GM21360 (cell line): Measurements from ENCODE around the gene ZFYVE21.

Experiments
- ATAC-seq: cut with Tn5 transposase; IDR thresholded peaks from one replicate; pipeline ENCODE4 v1.9.1; 2021; ENCODE audit warnings: mild to moderate bottlenecking, moderate library complexity; ENCODE audit not compliant: unreplicated experiment

Gene ZFYVE21

DNA sequence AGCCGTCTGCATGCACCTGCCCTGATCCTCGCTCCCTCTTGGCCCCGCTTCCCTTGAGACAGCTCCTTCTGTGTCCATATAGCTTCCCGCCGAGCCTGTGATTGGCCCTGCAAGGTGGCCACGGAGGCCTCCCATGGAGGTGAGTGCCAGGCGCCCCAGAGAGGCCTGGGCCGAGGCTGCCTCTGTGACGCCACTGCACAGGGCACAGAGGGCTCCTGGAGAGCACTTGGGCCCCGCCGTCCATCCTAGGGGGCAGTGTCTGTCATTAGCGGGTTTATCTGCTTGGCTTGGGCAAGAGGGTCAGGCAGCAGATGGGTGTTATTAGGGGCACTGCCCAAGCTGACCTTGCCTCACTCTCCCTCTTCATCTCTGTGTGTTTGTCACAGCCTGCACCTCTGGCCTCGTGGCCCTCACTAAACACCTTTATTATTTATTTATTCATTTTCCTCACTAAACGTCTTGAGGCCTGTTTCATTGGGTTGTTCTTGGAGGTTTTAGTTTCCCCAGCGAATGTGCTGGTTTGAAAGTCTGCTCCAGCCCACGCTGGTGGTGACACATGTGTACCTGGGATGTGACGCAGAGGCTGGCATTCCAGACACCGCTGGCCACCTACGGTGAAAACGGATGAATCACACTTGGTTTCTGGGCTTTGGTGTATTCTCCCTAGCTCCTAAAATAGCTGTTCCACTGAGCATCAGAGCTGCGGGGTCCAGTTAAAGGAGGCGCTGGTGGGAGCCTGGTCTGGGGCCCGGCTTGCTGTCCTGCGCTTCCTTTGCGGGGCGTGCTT lies 5.9 kb downstream of the ZFYVE21 start:
- ATAC-seq = no peak

DNA sequence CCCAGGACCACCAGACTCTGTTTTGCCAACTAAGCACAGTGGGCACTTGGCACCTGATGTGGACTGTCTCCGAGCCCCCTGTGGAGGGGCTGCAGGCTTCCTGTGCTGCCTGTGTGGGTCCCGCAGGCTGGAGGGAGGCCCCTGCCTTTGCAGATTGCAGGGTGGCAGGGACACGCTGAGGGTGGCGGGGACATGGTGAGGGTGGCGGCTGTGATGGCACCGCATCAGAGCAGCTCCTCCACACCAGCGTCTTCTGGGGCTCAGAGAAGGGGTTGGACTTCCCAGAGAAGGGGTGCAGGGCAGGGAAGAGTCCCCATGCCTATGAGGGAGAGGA lies 8.1 kb downstream of the ZFYVE21 start:
- no peak for ATAC-seq

DNA sequence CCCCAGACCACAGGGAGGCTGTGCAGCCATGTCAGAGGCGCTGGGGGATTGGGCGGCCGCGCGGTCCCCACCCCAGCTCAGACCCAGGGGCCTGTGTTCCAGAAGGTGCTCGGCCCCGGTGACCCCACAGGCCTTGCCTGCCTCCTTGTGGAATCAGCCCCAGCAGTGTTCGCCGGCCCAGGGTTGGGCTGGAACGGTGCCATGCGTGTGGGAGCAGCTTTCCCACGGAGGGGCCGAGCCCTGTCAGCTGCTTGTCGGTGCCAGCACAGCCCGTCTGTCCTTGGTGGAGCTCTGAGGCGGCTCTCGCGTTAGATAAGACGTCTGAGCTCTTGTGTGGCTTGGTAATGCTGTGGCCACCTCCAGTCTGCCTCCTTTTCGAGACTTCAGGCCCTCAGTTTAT lies 8.5 kb downstream of the ZFYVE21 start:
- ATAC-seq = no peak

DNA sequence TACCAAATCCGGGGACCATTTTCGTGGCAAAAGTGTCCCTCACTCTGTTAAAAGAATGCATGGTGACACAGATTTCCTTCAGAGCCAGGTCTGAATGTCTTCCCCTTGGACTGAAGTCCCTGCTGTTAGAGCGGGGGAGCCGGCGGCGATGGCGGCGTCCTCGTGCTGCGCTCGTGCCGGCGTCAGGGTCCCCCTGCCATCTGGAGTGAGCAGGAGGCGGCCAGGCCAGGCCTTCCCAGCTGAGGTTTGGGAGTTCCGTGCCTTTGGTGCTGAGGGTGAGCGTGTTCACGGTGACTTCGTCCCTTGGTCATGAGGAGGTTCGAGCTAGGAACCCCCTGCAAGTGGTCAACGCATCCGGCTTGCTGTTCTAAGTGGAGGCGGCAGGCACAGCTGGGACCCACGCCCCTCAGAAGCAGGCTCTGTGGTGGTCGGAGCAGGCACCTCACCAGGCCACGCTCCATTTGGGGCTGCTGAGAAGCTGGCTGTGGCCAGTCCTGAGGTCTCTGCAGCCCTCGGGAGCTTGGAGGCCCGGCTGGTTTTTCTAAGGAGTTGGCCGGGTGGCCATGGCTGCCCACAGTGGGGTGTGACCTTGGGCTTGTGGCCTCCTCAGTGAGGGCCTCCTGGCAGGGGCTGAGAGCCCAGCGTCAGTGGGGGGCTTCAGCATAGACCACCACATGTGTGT lies 9.5 kb downstream of the ZFYVE21 start:
- ATAC-seq = no peak

DNA sequence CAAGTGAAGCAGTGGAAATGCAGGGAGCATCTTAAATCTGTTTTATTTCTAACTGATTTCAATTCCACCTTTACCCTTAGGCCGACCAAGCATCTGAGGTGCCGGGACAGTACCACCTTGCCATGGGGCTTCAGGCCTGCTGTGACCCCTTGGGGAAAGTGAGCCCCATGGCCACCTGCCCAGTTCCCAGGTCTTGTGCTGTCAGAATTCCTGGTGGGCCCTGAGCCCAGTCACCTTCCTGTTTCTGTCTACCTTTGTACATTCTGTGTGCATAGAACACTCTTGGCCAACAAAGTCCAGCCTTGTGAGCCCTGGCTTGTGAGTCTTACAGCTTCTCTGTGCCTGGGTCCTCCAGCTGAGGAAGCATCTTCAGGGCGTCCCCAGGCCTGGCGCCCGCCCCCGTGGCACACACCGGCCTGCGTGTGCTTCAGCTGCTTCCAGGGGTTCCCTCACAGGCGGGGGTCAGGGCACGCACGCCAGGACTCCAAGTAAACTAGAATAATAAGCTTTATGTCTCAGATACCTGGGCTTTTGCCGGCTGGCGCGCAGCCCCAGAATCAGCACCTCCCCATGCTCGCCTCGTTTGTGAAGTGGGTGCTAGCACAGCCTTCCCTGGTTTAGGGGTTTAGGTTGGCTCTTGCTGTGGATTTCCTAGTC lies 10.3 kb downstream of the ZFYVE21 start:
- no peak for ATAC-seq

DNA sequence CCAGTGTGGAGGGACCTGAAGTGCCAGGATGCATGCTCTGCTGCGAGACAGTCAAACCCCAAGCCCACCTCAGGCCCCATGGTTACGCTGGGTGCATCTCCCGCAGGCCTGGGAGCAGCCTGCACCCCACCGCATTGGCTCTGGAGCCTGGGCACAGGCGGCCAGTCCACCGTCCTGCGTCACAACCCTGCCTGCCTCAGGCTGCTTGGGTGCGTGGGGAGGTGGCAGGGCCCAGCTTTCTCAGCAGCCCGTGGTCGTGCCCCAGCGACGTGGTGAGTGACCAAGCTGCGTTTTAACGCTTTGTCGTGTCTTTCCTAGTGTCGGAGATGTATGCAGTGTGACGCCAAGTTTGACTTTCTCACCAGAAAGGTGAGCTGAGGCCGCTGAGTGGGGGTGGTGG lies 10.9 kb downstream of the ZFYVE21 start:
- ATAC-seq = no peak

DNA sequence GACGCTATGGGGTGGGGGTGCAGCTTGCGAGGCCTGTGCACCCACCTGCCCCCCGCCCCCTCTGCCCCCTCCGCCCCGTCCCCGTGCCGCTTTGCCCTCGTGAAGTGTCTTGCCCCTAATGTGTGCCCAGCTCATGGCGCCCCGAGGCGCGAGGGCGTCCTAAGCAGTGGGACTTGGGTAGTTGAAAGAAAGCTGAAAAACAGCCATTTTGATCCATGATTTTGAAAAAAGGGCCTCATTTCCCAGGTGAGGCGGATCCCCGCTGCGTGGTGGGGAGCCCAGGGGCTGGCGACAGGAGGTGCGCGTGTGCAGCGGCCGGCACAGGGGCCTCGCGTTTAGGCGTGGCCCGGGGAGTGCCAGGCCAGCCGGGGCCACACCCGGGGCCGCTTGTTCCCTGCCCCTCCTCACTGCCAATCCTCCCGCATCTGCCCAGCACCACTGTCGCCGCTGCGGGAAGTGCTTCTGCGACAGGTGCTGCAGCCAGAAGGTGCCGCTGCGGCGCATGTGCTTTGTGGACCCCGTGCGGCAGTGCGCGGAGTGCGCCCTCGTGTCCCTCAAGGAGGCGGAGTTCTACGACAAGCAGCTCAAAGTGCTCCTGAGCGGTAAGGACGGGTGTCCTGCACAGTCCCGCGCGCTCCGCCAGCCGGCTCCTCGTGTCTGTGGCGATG lies 11.8 kb downstream of the ZFYVE21 start:
- no peak for ATAC-seq

DNA sequence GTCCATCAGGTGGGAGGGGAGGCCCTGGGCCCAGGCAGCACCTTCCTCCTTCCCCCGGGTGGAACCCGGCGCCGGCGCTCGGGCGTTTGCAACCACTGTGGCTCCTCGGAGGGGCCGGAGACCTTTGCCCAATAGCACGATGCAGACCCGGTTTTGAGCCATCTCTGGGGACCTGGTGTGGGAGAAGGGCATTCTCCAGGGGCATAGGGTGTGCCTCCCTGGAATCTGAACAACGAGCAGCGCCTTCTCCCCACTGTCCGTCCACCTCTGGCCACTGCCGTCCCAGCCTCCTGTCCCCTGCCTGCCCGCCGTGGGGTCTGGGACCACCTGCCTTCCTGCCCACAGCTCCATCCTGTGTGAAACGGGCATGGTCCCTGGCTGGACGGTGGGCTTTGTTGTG lies 12.5 kb downstream of the ZFYVE21 start:
- ATAC-seq = no peak

DNA sequence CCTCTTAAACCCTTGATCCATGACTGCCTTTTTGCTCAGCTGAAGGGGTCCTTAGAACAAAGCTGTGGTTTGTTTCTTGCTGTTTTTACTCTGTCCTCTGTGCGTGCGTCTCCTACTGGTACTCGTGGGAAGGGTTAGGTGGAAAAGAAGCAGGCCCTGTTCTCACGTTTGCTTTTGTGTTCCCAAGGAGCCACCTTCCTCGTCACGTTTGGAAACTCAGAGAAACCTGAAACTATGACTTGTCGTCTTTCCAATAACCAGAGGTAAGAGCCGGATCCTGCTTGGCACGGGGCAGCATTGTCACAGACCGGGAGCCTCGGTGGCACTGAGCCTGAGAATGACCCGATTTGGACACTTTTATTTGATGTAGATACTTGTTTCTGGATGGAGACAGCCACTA lies 13.1 kb downstream of the ZFYVE21 start:
- ATAC-seq = no peak

DNA sequence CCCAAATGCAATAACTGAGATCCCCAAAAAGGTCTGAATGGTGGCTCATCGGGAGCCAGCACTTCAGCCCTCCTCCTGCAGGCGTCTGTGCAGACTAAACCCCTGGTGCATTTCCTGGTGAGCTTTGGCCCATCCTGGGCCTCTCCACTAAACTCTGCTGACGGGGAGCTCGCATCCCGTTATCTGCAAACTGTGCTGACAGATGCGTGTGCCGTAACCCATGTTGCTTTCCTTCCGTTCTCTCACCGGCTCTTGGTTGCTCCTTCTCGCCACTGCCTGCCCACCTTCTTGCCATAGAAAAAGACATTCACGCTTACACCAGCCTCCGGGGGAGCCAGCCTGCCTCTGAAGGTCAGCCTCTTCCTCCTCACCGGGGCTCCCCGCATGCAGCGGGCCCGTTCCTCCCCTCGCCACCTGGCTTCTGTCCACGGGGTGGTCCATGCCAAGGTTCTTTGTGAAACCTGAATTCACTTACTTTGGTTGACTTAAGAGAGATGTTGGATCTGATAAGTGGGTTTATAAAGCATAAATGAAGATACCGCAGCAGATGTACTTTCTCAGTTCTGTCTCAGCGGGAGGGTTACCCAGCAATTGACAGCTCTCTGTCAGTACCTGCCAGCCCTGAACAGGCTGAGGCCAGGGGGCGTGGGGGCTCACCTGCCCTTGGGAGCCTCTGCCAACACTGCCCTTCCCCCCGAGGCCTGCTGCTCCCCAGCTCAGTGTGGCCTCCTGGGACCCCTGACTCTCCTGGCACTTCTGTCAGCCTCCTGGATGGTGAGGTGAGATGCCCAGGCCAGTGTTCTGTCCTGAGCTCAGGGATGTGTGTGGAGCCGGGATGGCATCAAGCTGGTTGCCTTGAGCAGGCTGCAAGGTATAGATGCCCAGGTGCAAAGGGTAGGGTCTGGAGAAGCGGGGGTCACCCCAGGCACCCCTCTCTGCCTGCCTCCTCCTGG lies 14.2 kb downstream of the ZFYVE21 start:
- ATAC-seq = no peak

DNA sequence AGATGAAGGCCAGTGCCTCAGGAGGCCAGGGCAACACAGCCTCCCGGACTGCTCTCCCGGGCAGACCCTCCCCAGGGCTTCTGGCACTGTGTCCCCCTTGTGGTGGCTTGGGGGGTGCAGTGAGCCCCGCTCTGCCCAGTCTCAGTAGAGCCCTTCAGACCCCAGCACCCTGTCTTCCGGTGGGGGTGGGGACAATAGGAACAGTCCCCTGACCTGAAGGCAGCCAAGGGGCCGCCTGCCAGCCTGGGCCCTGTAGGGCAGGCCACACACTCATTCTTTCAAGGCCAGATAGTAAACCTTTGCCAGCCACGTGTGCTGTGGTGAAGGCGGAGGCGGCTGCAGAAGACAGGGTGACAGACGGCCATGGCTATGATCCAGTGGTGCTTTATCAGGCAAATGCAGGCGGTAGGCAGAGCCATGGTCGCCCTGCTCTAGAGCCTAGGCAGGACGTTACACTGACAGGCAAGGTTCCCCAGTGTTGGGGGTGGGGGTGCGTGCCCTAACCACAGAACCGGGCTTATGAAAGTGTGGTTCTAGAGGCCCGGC lies 15.0 kb downstream of the ZFYVE21 start:
- no peak for ATAC-seq

DNA sequence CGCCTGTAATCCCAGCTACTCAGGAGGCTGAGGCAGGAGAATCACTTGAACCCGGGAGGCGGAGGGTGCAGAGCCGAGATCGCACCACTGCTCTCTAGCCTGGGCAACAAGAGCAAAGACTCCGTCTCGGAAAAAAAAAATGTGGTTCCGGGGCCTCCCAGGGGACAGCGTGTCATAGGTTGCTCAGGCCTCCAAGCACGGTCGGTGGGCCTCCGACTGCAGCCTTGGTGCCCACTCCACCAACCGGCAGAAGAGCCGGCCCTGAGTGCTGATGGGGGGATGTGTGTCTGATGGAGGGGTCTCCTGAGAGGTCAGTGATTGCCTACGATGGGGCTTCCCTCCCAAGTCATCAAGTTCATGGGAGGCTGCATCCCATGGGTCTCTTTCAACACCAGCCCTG lies 15.9 kb downstream of the ZFYVE21 start:
- no peak for ATAC-seq

DNA sequence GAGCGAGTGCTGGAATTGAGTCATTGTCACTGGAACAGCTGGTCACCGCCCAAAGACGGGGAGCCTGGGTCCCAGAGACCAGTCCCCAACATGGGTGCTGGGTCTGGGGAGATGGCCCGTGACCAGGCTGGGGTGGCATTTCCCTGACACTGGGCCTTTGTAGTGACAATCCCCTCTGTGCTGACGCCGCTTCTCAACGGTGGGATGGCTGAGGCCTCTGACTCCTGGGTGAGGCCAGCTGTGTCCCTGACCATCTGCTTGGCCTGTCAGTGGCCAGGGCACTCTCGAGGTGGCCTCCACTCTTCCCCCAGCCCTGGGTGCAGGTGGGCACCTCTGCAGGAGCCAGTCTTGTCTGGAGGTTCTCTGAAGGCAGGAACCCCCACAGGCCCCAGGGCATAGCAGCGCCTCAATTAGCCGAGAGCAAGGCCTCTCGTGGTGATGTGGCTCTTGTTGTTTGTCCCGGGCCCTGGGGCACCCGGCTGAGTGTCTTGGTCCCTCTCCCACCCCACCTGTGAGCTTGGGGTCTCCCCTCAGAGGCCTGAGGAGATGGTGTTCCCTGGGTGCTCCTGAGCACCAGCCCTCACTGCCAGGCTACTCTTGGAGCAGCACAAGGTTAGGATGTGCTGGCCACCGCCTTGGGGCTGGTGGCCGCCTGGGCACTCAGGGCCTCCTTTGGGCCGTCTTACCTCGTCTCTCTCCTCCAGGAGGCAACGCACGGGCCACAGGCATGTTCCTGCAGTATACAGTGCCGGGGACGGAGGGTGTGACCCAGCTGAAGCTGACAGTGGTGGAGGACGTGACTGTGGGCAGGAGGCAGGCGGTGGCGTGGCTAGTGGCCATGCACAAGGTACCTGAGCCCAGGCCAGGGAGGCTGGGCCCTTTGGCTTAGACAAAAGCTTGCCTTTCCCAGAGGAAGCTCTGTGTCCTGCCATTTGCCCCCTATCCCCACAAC lies 16.6 kb downstream of the ZFYVE21 start:
- no peak for ATAC-seq

DNA sequence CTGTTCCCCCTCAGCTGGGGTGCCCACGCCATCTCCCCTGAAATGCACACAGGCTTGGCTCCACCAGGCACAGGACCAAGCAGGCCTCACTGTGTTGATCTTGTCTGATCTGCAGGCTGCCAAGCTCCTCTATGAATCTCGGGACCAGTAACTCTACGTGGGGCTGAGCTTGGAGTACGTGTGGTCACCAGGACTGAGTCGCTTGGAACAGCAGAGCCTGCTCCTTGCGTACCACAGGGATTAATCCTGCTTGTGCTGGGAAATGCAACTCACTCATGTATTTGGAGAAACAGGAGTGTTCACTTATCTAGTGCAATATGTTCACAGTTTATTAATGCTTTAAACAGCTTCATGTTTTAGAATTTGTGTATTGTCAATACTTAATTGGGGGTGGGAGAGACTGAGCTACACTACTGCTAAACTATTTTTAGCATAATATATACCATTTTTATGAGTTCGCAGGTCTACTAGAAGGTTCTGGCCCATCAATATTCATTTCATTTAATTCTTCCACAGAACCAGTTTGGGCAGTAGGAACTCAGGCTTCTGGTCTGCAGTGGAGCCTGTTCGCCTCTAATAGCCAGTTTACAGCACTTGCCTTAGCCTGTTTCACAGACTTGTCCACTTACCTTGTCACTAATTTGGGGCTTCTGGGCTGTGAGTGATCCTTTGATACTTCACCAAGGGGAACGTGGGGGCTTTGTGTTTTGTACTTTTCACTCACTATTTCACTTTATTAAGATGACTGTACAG lies 17.4 kb downstream of the ZFYVE21 start:
- ATAC-seq = no peak

DNA sequence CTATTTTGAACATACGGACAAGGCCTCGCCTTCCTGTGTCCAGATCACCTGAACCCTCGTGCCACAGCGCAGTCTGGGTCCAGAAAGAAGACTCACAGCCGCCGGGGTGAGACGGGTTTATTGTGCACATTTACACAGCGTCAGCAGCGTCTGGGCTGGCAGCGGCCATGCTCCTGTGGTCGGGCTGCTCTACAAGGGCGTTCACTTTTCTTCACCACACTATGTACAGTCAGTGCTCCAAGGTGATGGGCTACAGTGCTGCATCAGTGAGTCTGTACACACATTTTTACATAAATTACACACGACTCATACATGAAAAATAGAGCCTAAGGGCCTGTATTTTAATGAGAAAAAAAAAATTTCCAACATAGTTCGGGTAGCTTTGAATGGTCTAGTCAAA lies 18.0 kb downstream of the ZFYVE21 start:
- ATAC-seq = no peak

DNA sequence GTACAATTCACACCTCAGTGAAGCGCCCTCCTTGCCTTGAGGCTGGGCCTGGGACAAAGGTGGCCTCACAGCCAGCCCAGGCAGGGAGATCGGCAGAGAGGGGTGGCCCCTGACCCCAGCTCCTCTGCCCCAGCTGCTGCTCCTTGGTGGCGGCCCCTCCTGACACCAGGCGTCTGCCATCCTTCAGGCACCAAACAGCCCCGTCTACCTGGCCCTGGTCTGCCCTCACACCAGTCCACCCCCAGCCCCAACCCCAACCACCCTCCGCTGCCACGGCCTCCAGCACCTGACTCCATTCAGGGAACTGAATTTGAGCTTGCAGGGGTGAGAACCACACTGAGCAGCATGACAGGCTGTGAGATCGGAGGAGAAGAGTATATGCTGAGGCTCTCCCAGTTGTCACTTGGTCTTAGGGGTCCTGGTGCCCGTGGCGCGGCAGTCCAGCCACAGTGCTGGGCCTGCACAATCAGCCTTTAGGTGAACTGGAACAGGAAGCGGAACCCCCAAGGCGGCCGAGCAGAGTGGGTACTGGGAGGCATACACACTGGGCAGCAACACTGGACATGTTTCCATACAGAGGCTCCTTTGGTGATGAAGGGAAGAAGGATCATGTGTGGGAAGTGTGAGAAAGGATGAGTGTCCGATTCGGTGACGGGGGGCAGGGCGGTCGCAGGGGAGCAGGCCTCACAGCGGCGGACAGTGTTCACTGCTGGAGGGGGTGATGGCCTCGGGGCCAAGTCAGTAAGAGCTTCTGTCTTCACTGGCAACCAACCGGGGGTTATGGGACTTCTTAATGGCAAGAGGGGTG lies 18.7 kb downstream of the ZFYVE21 start:
- ATAC-seq = no peak

DNA sequence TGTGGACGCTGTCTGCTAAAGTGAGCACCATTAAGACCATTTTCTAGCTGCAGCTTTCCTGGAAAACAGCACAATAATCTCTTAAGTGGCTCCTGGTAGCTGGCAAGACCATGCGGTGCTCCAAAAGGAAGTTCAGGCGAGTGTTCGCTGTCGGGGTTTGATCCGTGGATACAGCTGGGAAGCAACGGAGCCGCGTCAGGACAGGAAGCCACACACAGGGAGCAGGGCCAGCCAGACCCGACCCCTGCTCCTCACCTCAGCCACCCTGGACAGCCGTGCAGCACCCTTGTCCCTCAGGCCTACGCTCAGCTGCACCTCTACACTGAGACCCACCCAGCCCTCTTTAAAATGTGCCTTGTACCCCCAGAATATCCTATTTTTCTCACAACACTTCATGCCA lies 19.4 kb downstream of the ZFYVE21 start:
- no peak for ATAC-seq

DNA sequence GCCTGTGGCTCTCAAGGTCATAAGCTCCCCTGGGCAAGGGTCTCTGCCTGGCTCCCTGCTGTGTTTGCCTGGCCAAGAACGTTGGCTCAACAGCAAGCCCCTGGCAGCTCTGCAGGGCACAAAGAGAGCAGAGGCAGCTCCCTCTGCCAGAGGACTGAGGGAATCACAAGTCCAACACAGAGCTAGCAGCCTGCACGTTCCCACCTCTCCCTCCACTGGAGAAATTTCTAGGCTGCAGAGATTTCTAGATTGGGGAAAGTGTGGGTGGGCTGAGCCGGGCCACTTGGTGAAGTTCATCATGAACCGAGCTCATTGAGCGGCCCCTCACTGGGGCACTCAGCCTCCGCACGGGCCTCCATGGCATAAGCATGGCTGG lies 19.8 kb downstream of the ZFYVE21 start:
- no peak for ATAC-seq
